Stimulated activated CD4-positive, alpha-beta T cell treated with anti-CD3 and anti-CD28 coated beads, Interleukin-2, amount 100 ng/mL, for 4 hours (primary cell): ENCODE results near the gene TNK2.
A peak's percentile ranks its signal among the peaks of the same experiment; 100 is the strongest.
"Not testable (repeated sequence)": the region's sequence is repeated elsewhere in the genome, so short reads cannot be mapped to it uniquely, and the experiment has no call there.

ENCODE experiments used
- DNase-seq: peaks from one replicate; pipeline ENCODE4 v3.0.0-alpha.2; 2020; ENCODE audit warnings: low read depth

Gene TNK2

DNA sequence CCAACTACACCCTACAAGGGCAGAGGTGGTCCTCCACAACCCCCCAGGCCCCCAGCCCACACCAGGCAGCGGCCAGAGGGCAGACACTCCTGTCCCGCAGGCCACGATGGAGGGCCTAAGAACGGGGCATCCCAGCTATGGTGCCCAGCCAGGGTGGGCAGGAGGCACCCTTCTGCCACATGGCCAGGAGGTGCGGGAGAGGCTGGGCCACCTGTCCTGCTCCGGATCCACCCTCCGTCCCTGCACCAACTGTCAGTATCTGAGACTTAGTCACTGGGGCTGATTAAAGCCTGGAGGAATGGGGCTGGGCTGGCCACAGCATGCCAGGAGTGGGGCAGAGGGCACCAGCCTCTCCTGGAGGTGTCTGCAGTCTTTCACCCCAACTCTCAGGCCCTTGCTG, 37.9 kb downstream of the TNK2 start:
- DNase-seq = no peak

DNA sequence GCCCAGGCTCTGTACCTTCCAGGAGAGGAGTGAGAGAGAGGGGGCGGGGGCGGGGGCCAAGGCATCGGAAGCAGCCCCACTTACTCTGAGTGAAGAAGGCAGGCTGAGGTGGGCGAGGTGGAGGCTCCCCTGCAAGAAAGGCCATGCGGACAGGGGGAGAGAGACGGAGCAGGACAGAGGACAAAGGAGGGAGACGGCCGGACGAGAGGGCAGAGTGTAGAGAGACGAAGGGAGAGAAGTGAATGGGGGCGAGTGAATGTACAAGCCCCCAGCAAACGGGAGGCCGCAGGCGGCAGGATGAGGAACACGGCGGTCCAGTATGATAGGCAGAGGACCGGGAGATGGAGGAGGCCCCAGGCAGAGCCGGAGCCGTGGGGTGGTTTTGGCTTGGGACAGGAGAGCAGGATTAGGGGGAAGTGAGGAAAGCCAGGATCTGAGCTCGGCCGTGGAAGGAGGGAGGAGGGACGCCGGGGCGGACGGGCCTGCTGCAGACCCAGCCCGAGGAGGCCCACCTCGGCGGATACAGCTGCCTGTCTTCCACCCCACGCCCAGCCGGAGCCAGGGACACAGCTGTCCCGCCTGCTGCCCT, 38.8 kb downstream of the TNK2 start:
- DNase-seq = no peak

DNA sequence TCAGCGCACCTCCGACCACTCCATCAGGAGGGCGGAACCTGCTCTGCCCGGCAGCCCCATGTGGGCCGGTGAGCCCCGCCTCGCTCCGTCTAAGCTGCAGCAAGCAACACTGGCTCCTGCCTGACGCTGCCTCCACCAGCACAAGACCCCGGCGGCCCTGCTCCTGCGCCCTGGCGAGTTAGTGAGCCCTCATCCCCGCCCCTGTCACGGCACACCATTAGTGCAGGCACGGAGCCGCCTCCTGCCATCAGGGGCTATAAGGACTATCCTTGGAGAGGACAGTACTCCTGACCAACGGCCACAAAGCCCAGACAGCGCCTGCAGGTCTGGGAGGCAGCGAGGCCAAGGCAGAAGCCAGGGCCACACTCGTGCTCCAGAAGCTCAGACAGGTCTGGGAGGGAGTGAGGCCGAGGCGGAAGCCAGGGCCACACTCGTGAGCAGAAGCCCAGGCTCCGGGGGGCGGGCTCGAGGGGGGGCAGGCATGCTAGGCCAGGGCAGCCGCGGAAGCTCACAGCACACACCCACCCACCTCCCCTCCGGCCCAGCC, 39.4 kb downstream of the TNK2 start:
- DNase-seq = no peak

DNA sequence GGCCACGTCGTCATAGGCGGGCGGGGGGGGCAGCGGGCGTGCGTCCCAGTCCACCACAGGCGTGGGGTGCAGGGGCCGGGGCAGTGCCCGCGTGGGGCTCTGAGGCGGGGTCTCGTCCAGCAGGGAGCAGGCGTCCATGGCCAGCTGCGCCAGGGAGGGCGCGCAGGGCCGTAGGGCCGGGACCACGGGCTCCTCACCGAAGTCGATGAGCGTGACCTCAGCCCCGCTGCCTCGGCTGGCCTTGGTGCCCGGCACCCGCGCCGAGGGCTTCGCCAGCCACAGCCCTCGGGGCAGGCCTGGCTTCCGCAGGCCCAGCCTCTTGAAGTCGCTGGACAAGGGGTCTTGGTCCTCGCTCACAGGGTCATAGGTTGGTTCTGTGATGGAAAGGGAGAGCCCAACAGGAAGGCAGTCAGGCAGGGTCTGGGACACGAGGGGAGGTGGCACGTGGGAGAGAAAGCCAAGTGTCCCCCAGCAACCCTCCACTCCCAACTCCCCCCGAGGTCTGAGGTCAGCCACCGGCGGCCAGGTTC, 40.0 kb downstream of the TNK2 start:
- DNase-seq = no peak

- no peak for DNase-seq
Measured at GRCh38 chr3:195867631-195868335, 40.6 kb downstream of the TNK2 start.

- no peak for DNase-seq
Measured at GRCh38 chr3:195866686-195867511, 41.5 kb downstream of the TNK2 start.

DNA sequence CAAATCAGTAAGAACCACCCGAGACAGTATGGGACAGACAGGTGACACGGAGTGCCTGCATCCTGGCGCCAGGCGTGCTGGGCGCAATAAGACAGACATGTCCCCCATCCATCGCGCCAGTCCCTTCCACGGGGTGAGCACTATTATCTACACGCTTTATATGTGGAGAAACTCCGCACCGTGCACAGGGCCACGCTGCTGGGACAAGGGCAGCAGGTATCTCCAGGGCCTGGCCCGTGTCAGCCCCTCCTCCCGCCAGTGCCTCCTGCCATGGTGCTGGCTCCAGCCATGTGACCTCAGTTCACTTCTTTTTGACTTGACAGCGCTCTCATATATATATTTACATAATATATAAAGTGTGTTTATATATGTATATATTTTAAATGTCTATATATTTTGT, 42.6 kb downstream of the TNK2 start:
- DNase-seq = no peak

DNA sequence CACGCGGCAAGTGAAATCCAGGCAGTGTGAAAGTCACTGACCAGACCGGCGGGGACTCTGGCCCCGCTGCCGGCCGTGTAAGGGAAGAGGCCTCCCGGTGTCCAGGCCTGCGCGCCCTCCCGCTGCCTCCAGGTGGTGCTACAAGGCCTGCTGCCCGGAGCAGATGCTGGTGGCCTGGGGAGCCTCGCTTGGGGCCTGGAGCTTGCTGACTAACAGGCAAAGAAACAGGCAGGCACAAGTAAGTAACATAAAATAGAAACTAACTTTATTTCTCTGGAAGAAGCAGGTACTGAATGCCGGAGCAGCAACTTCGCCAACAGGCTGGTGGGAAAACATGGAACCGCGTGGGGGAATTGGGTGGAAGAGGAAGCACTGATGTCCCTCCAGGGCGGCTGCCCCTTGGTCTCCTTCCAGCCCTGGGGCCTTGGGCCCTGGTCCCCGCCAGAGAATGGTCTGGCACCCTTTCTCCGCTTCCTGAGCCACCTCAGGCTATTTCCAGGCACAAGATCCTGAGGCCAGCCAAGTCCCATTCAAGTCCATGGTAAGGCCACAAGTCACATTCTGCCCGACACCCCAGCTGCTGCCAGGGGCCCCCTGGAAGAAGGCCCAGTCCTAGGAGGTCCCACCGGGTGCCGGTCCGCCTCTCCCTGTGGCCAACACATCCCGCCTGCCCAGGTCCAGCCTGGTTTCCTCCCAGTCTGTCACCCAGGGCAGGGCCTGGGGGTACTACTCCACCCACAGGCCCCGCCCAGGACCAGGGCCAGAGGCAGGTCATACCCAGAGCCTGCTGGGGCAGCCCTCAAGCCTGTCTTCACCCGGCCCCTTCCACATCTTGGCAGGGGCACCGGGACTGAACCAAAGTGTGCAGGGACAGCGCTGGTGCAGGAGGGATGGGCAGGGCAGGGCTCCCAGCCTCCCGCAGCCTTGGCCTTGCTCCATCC, 45.0 kb downstream of the TNK2 start:
- DNase-seq = peak; percentile 48

DNA sequence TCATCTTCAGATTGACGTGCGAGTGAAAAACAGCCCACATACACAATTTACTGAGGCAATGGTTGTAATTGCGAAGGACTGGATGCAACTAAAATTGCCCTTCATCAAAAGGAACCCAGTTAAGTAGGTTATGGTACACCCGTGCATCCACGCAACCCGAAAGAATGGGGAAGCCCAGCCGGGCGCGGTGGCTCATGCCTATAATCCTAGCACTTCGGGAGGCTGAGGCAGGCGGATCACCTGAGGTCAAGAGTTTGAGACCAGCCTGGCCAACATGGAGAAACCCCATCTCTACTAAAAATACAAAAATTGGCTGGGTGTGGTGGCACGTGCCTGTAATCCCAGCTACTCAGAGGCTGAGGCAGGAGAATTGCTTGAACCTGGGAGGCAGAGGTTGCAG, 46.0 kb downstream of the TNK2 start:
- DNase-seq = not testable (repeated sequence)

DNA sequence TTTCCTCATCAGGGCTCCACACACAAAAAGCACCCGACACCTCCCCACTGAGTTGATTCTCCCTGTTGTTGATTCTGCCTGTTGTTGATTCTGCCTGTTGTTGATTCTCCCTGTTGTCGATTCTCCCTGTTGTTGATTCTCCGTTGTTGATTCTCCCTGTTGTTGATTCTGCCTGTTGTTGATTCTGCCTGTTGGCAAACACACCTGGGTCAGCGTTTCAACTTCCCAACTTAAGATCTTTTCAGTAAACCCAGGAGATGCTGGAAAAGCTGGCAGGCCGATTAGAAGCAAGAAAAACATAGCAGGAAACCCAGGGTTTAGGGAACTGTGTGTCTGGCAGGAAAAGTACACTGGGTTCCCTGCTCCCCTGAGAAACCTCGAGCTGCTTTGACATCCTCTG, 47.9 kb downstream of the TNK2 start:
- no peak for DNase-seq

DNA sequence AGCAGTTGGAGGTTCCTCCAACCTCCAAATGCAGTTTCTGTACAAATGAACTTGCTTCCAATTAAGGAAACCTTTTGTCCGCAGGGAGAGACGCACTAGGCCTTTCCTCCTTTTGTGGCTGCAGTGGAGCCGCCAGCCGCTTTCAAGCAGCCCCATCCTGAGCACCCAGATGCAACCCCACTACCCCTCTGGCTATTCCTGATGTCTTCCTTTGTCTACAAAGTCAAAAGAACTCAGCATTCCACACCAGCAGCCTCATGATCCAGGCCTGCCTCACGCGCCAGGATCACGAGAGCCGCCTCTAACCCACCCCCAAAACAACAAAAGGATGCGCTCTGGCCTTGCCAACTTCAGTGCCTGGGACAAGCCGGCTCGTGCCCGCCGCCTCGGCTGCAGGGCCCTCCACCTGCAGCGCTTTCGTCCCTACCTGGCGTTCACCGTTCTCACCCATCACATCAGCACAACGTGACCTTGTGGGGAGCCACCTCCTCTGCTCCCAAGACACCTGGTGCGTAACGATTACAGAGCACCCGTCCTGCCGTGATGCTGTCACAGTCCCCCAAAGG, 48.4 kb downstream of the TNK2 start:
- no peak for DNase-seq

DNA sequence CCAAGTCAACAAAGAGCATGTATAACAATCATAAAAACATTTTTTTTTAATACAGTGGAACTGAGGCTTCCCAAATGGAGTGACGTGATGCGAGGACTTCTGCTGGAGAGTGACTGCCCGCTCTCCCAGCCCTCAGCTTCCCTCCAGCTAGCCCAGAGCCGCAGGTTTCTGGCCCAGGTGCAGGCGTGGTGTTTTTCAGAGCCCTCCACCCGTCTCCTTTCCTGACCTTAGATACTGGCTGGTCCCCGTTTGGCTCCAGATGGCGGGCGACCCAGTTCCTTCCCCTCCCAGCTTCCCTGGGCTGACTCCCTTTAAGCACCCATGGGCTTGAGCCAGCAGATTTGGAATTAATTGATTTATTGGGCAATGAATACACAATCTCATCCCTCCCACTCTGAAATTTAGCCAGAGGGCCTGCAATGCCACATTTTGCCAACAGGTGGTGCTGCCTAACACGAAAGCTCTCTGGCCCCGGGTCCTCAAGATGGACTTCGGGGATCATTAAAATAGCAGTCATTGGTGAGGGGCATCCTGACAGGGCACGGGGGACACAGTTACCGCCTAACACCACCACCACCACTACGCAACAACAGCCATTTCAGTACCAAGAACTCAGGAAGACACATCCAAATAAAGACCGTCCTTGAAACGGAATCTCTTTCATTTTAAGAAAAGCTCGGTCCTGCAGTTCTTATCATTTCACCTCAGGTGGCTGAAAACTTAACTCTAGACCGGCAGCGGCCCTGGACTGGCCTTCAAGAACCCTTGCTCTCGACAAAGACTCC, 49.1 kb downstream of the TNK2 start:
- peak; percentile 56 for DNase-seq

DNA sequence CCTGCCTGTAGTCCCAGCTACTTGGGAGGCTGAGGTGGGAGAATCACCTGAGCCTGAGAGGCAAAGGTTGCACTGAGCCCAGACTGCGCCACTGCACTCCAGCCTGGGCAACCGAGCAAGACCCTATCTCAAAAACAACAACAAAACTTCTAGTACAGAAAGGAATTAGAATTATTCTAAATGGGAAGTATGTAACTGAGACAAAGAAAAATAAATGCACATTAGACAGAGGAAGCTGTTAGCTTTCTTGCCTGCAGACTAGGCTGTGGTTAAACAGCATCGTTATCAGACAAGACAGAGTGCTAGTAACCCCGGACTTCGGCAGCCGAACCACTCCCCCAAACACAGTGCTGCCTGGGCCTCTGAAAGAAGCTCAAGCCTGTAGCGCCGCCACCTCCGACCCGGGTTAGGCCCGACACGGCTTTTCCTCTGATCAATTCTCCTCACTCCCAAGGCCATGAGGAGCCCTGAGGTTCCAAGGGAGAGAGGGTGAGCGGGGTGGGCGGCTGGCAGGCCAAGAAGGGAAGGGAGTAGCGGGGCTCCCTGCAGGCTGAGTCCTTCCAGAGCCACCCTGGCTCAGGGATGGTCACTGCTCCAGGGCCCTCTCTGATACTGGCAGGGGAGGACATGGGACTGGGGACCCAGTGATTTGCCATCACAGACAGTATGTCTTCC, 51.8 kb downstream of the TNK2 start:
- no peak for DNase-seq

DNA sequence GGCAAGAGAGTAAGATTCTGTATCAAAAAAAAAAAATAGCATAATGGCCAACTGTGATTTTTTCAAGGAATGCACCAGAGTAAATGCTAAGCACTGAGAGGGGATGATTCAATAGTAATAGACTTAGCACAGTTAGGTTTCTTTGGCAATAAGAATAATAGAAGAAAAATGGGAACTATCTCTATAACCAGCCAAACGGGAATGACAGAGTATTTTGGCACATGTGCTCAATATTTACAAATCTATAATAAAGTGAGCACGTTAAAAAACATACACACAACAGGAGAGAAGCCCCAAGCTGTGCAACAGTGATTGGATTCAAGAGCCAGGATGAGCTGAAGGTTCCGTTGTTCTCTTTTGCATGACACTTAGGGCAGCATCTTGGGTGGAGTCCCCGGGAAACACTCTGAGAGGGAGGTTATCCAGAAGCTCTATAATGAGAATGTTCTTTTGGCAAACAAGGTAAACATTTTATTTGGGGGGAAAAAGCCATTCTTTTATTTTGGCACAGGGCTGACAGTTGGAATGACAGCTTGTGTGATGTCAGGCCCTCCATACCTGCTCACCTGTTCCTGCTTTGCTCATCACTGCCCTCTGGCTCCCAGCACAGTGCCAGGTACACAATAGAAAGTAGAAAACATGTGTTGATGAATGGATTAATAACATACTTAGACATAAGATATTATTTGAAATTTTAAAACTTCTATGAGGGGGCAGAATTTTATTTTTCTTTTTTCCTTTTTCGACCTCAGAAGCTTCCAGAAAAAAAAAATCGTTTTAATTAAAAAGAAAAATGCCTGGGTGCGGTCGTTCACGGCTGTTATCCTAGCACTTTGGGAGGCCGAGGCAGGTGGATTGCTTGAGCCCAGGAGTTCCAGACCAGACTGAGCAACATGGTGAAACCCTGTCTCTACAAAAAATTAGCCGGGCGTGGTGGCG, 52.6 kb downstream of the TNK2 start:
- no peak for DNase-seq

DNA sequence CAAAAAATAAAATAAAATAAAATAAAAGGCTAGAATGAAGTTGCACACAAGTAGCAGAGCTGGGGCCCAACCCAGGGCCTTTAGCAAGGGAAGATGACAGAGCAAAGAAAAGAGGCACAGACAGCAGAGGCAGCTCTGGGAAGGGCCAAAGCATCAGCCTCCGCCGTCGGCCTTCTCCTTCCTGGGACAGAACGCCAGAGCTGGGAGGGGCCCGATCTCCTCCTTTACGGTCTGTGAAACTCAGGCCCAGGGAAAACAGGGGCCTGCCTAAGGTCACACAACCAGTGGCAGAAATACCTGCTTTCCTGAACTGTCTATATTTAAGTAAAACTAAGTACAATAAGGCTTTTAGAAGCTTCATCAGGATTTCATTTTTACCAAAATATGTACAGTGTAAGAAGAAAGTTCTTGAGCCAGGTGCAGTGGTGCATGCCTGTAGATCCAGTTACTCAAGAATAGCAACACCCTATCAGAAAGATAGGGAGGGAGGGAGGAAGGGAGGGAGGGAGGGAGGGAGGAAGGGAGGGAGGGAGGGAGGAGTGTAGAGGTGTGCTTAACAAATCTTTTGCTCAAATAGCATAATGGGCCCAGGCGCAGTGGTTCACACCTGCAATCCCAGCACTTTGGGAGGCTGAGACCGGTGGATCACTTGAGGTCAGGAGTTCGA, 53.6 kb downstream of the TNK2 start:
- DNase-seq = no peak

GRCh38 chr3:195853996-195854395, 54.4 kb downstream of the TNK2 start:
- no peak for DNase-seq

- DNase-seq = no peak
Measured at GRCh38 chr3:195853036-195853435, 55.3 kb downstream of the TNK2 start.
